T-helper 2 cell treated with Interferon-gamma antibody and Interleukin-4, amounts not matched to agents 5 μg/mL and 100 μg/mL, for 36 hours (primary cell): ENCODE measurements around the gene CAMK1D.

Experiments
- DNase-seq: peaks from one replicate; pipeline ENCODE4 v3.0.0; 2021; ENCODE audit warnings: low spot score
- H3K27ac Mint-ChIP-seq: one replicate; pipeline ENCODE4 v1.8.0; 2021; ENCODE audit warnings: mild to moderate bottlenecking, mixed read lengths
- H3K27me3 Mint-ChIP-seq: one replicate; pipeline ENCODE4 v1.8.0; 2021; ENCODE audit warnings: low read depth, mixed read lengths
- H3K36me3 Mint-ChIP-seq: one replicate; pipeline ENCODE4 v1.8.0; 2021; ENCODE audit warnings: low read depth, mixed read lengths
- H3K4me1 Mint-ChIP-seq: one replicate; pipeline ENCODE4 v1.8.0; 2021; ENCODE audit warnings: low read depth, mixed read lengths
- H3K4me3 Mint-ChIP-seq: one replicate; pipeline ENCODE4 v1.8.0; 2022; ENCODE audit warnings: mild to moderate bottlenecking, moderate library complexity, mixed read lengths
- H3K9me3 Mint-ChIP-seq: one replicate; pipeline ENCODE4 v1.8.0; 2021; ENCODE audit warnings: mixed read lengths

CAMK1D gene

GRCh38 chr10:12628153-12628552, 278.8 kb downstream of the CAMK1D start:
- no peaks in the 10 kb centered on the region for H3K36me3 Mint-ChIP-seq
- H3K27ac Mint-ChIP-seq = no peak overlapping the region
- no peak for DNase-seq
- no peaks in the 10 kb centered on the region for H3K27me3 Mint-ChIP-seq
- H3K9me3 Mint-ChIP-seq = no peaks in the 10 kb centered on the region
- H3K4me1 Mint-ChIP-seq = peaks cover 12% of the 10 kb centered on the region
- no peak overlapping the region for H3K4me3 Mint-ChIP-seq

- no peaks in the 10 kb centered on the region for H3K36me3 Mint-ChIP-seq
- H3K27ac Mint-ChIP-seq = no peak overlapping the region
Observed at GRCh38 chr10:12628964-12629766, 279.8 kb downstream of the CAMK1D start.

GRCh38 chr10:12629767-12630165, 280.4 kb downstream of the CAMK1D start:
- Mint-ChIP-seq H3K27me3 (no peaks in the 10 kb centered on the region), H3K4me1 (peaks cover 20% of the 10 kb centered on the region), H3K36me3 (no peaks in the 10 kb centered on the region), H3K4me3 (no peak overlapping the region), H3K9me3 (no peaks in the 10 kb centered on the region), H3K27ac (no peak overlapping the region)
- DNase-seq = no peak

More at GRCh38 chr10:12628964-12629766, 279.8 kb downstream of the CAMK1D start:
- H3K4me1 Mint-ChIP-seq = peaks cover 15% of the 10 kb centered on the region
- DNase-seq = no peak
- no peaks in the 10 kb centered on the region for H3K9me3 Mint-ChIP-seq
- peak overlapping the region; percentile 1 for H3K4me3 Mint-ChIP-seq
- H3K27me3 Mint-ChIP-seq = no peaks in the 10 kb centered on the region

DNA sequence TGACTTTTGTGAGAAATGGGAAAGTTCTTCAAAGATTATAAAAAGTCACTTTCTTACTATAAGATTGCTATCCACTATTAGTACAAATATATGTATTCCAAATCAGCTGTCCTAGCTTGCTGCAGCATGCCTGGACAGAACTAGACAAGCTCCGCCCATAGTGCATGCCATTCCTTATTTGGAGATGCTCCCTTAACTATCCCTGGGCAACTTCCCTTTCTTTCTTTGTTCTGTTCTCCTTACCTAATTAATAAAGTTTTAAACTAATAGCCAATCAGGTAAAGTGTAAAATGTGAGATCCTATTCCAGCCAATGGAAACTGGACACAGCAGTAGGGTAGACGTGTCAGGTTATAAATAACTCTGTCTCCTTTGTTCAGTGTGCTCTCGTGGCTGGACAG, 281.9 kb downstream of the CAMK1D start:
- no peak for DNase-seq
- Mint-ChIP-seq H3K4me1 (peaks cover 34% of the 10 kb centered on the region), H3K36me3 (no peaks in the 10 kb centered on the region), H3K27ac (no peak overlapping the region), H3K27me3 (no peaks in the 10 kb centered on the region), H3K4me3 (no peak overlapping the region), H3K9me3 (no peaks in the 10 kb centered on the region)

DNA sequence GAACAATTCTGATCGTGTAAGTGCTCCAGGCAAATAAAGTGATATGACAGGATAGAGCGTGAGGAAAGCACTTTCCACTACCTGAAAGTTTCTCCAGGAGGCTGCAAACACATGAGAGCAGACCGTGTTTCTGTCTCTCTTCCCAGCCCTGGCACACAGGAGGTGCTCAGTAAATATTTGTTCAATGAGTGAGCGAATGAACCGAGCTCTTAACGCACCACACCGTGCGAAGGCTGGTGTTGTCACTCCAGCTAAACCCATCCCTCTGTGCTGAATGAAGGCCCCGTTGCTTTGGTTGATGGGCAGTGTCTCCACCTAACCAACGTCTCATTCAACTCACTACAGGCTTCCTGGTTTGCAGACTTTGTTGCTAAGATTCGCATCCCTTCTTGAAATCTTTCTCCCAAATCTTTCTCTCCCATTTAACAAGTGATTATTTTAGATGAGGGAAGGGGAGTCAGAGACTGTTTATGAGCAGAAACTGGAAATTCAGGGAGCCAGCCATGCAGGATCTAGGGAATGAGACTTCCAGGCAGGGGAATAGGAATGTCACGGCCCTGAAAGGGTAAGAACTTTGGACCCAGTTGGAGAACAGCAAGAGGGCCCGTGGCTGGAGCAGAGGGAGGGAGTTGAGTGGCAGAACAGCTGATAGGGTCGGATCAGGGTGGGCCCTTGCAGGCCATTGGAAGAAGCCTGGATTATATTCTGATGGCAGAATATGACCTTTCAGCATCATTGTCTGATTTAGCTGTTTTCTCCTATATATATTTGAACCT, 282.6 kb downstream of the CAMK1D start:
- DNase-seq = no peak
- Mint-ChIP-seq H3K4me1 (peaks cover 35% of the 10 kb centered on the region), H3K9me3 (no peaks in the 10 kb centered on the region), H3K27me3 (no peaks in the 10 kb centered on the region), H3K4me3 (no peak overlapping the region), H3K27ac (no peak overlapping the region), H3K36me3 (no peaks in the 10 kb centered on the region)

GRCh38 chr10:12633776-12634620, 284.7 kb downstream of the CAMK1D start:
- Mint-ChIP-seq H3K9me3 (no peaks in the 10 kb centered on the region), H3K27me3 (no peaks in the 10 kb centered on the region), H3K4me1 (peaks cover 50% of the 10 kb centered on the region), H3K4me3 (no peak overlapping the region), H3K27ac (peak overlapping the region; percentile 58), H3K36me3 (no peaks in the 10 kb centered on the region)
- DNase-seq = no peak

GRCh38 chr10:12634621-12634931, 285.2 kb downstream of the CAMK1D start:
- Mint-ChIP-seq H3K4me3 (peak overlapping the region; percentile 54), H3K36me3 (no peaks in the 10 kb centered on the region), H3K27ac (peak overlapping the region; percentile 92), H3K27me3 (no peaks in the 10 kb centered on the region), H3K4me1 (peaks cover 47% of the 10 kb centered on the region), H3K9me3 (no peaks in the 10 kb centered on the region)
- no peak for DNase-seq

- Mint-ChIP-seq H3K36me3 (no peaks in the 10 kb centered on the region), H3K9me3 (no peaks in the 10 kb centered on the region), H3K4me3 (peak overlapping the region; percentile 54), H3K27me3 (no peaks in the 10 kb centered on the region), H3K27ac (peak overlapping the region; percentile 92), H3K4me1 (peaks cover 42% of the 10 kb centered on the region)
- DNase-seq = peak; percentile 64
Observed at GRCh38 chr10:12635127-12635541, 285.8 kb downstream of the CAMK1D start.

DNA sequence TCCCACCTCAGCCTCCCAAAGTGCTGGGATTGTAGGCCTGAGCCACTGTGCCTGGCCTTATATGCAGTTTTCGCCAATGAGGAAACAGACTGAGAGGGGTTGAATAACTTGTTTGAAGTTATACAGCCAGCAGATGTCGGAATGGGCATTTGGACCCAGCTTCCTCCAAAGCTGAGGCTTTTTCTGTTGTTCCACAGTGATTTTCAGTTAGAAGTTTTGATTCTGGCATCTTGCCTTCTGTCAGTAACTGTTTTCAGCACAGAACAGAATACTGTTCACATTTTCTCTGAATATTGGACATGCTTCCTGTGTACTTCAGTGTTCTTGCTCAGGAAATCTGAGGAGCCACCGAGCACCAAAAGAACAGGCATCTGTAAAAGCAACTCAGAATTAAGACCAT, 287.2 kb downstream of the CAMK1D start:
- H3K4me1 Mint-ChIP-seq = peaks cover 40% of the 10 kb centered on the region
- no peaks in the 10 kb centered on the region for H3K36me3 Mint-ChIP-seq
- H3K9me3 Mint-ChIP-seq = no peaks in the 10 kb centered on the region
- no peaks in the 10 kb centered on the region for H3K27me3 Mint-ChIP-seq
- no peak for DNase-seq
- no peak overlapping the region for H3K4me3 Mint-ChIP-seq
- no peak overlapping the region for H3K27ac Mint-ChIP-seq

DNA sequence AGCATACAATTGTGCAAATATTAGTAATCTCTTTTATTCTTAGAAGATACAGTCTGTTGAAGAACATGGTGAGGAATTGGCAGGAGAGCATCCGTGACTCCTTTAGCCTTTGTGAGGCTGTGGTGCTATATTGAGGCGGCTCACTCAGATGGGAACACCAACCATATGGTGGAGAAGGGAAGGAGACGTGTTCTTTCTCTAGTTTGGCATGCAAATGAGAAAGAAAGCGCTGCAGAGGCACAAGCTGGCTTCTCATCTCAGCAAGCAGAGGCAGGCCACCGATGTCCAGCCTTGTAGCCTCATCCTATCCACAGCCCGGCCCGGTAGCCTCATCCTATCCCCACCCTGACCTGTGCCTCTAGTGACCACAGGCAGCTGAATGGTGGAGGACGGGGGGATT, 288.3 kb downstream of the CAMK1D start:
- Mint-ChIP-seq H3K27me3 (no peaks in the 10 kb centered on the region), H3K27ac (no peak overlapping the region), H3K9me3 (no peaks in the 10 kb centered on the region), H3K36me3 (no peaks in the 10 kb centered on the region), H3K4me3 (peak overlapping the region; percentile 10), H3K4me1 (peaks cover 40% of the 10 kb centered on the region)
- DNase-seq = no peak

GRCh38 chr10:12638103-12638502, 288.8 kb downstream of the CAMK1D start:
- H3K36me3 Mint-ChIP-seq = no peaks in the 10 kb centered on the region
- peak overlapping the region; percentile 10 for H3K4me3 Mint-ChIP-seq
- H3K27ac Mint-ChIP-seq = no peak overlapping the region
- peaks cover 40% of the 10 kb centered on the region for H3K4me1 Mint-ChIP-seq
- H3K9me3 Mint-ChIP-seq = no peaks in the 10 kb centered on the region
- no peaks in the 10 kb centered on the region for H3K27me3 Mint-ChIP-seq
- peak; percentile 27 for DNase-seq

GRCh38 chr10:12638781-12639180, 289.4 kb downstream of the CAMK1D start:
- H3K4me3 Mint-ChIP-seq = no peak overlapping the region
- no peak overlapping the region for H3K27ac Mint-ChIP-seq
- H3K9me3 Mint-ChIP-seq = no peaks in the 10 kb centered on the region
- peaks cover 40% of the 10 kb centered on the region for H3K4me1 Mint-ChIP-seq
- DNase-seq = no peak
- no peaks in the 10 kb centered on the region for H3K36me3 Mint-ChIP-seq
- no peaks in the 10 kb centered on the region for H3K27me3 Mint-ChIP-seq

GRCh38 chr10:12639996-12640944, 290.9 kb downstream of the CAMK1D start:
- no peaks in the 10 kb centered on the region for H3K27me3 Mint-ChIP-seq
- no peaks in the 10 kb centered on the region for H3K36me3 Mint-ChIP-seq
- no peak overlapping the region for H3K27ac Mint-ChIP-seq
- H3K4me3 Mint-ChIP-seq = no peak overlapping the region
- peaks cover 34% of the 10 kb centered on the region for H3K4me1 Mint-ChIP-seq
- no peaks in the 10 kb centered on the region for H3K9me3 Mint-ChIP-seq
- no peak for DNase-seq
